ENCODE measurements around the gene STIMATE. TPM values are rescaled to one million over a fixed set of nuclear protein-coding genes. Genes with fewer than 3 reads are reported as not detected.

Gene STIMATE
- total RNA-seq, 1 donor from 2014 or later, result 9.0 TPM

- no peak for DNase-seq (ENCODE audit: missing footprints)
- intact Hi-C loops (cut with DNase I), result no loop called here
- no peak for ATAC-seq
Observed at GRCh38 chr3:52788890-52789745, 108.2 kb downstream of the STIMATE start.

DNA sequence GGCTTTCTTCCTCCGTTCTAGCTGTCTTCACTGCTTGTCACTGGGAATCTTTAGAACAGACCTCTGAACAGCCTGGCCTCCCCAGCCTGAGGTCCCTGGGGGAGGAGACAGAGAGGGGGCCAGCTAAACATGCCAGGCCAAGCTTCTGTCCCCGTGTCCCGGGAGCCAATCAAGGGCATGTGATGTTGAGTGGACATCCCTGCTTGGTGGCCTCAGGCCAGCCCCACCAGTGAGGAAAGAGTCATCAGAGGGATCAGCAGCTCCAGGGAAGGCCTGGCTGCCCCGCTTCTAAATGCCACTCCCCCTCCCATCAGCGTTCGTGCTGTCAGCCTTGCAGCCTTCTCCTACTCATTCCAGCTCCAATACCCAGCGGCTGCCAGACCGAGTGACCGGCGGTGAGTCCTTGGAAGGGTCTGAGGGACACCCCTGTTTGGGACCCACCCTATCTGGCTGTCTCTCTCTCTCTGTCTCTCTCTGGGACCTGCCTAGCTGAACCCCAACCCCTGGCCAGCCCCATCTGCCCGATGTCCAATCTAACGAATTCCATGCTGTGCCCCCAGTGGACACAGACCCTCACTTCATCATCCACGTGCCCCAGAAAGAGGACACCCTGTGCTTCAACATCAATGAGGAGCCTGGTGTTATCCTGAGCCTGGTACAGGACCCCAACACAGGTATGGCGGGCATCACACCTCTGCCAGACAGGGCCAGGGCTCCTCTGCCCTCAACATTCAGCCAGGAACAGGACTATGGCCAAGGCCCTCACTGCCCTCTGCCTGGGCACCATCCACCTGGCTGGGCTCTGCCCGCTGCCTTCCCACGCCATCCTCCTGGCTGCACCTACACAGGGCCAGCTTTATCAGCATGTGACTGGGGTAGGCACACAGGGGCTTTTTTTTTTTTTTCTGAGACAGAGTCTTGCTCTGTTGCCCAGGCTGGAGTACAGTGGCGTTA, 109.4 kb downstream of the STIMATE start:
- intact Hi-C loops (cut with DNase I), result no loop called here
- no peak for DNase-seq (ENCODE audit: missing footprints)
- ATAC-seq, result no peak

DNA sequence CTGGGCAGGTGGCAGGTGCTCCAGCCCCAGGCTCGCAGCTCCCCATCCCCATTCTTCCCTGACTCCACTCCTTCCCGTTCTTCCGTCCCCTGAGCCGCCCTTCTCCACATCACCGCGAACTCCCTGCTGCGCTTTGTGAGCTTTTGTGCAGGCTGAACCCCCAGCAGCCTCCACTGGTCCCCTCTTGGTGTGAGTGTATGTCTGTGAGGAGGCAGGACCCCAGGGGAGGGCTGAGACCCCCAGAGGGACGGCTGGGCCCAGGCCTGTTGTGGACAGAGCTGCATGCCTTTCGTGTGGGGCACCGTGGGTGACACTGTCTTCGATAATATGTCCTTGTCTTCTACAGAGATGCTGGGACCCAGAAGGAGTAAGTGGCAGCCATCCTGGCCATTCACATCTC, 110.1 kb downstream of the STIMATE start:
- DNase-seq (ENCODE audit: missing footprints) (no peak), ATAC-seq (no peak)
- intact Hi-C loops (cut with DNase I), result no loop called here

Small RNA genes lying within 50 kb of the gene (microRNA-seq; reads per million reads assigned to microRNA genes)
- not detected for gene MIR8064

Other genes with a start within 250 kb of the STIMATE start
- 45.3 TPM for gene PBRM1, start 211.6 kb downstream of the STIMATE start, total RNA-seq
- gene GNL3, start 211.5 kb downstream of the STIMATE start, total RNA-seq, result 28.8 TPM
- gene GLT8D1, start 191.8 kb downstream of the STIMATE start, total RNA-seq, result 33.2 TPM
- gene SPCS1, start 191.4 kb downstream of the STIMATE start, total RNA-seq, result 85.0 TPM
- gene NEK4, start 126.6 kb downstream of the STIMATE start, total RNA-seq, result 20.4 TPM
- not detected for gene ITIH1, start 119.9 kb downstream of the STIMATE start, total RNA-seq
- gene ITIH3, start 102.8 kb downstream of the STIMATE start, total RNA-seq, result 0.43 TPM
- 5.0 TPM for gene ITIH4, start 66.9 kb downstream of the STIMATE start, total RNA-seq
- 26.5 TPM for gene MUSTN1, start 62.5 kb downstream of the STIMATE start, total RNA-seq
- gene SFMBT1, start 148.5 kb upstream of the STIMATE start, total RNA-seq, result 14.9 TPM
- gene RFT1, start 232.9 kb upstream of the STIMATE start, total RNA-seq, result 11.0 TPM

All from Right ventricle myocardium inferior (tissue), 1 donor.